NCI-H2029 (cell line): ENCODE results near the gene PFDN2.
"Not testable (repeated sequence)": the region's sequence is repeated elsewhere in the genome, so short reads cannot be mapped to it uniquely, and the experiment has no call there.

Source experiments
- DNase-seq: peaks from one replicate; lab custom pipeline; 2025; lab: John Stamatoyannopoulos, UW

Gene PFDN2

DNA sequence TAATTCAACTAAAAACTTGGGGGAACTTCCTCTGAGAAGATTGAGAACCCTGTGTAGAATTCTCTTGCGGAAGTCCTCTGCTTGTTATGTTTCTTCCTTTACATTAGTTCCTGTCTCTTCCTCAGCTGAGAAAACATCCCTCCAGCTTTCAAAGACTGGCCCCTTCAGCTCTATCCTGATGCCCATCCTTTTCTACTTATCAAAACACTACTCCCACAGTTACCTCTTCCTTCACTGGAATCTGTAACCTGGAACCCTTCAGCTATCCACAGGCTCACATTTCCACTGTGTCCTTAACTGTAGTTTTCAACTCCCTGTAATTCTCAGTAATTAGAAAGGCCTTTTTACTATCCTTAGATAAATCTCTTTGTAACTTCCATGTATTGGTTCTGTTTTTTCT lies 20.6 kb upstream of the PFDN2 start:
- no peak for DNase-seq

- no peak for DNase-seq
Observed at GRCh38 chr1:161137881-161138280, 20.0 kb upstream of the PFDN2 start.

DNA sequence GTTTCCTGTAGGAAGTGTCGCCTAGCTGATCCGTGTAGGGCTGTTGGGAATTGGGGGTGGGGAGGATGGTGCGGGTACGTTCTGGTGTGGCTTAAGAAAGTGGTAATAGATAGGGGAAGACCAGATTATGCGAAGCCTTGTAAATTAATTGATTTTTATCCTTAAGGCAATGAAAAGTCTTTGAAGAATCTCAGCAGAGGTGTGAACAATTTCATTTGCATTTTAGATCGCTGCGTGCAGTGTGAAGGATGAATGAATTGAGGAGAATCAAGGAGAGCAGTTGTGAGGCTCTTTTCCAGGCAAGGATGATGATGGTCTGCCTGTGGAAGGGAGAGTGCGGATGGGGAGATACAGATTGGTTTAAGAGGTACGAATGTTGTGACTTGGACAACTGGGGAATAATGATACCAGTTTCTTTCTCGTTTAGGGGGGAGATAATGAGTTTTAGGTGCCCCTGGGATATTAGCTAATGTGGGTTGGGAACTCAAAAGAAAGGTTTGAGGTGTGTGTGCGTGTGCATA lies 15.4 kb upstream of the PFDN2 start:
- no peak for DNase-seq

GRCh38 chr1:161132410-161133219 lies 14.8 kb upstream of the PFDN2 start, which contains the start of gene DEDD:
Gene DEDD (minus strand): TSS chr1:161132667. CDS start chr1:161124462, 8,205 bp downstream.
- DNase-seq: peak; percentile 96

DNA sequence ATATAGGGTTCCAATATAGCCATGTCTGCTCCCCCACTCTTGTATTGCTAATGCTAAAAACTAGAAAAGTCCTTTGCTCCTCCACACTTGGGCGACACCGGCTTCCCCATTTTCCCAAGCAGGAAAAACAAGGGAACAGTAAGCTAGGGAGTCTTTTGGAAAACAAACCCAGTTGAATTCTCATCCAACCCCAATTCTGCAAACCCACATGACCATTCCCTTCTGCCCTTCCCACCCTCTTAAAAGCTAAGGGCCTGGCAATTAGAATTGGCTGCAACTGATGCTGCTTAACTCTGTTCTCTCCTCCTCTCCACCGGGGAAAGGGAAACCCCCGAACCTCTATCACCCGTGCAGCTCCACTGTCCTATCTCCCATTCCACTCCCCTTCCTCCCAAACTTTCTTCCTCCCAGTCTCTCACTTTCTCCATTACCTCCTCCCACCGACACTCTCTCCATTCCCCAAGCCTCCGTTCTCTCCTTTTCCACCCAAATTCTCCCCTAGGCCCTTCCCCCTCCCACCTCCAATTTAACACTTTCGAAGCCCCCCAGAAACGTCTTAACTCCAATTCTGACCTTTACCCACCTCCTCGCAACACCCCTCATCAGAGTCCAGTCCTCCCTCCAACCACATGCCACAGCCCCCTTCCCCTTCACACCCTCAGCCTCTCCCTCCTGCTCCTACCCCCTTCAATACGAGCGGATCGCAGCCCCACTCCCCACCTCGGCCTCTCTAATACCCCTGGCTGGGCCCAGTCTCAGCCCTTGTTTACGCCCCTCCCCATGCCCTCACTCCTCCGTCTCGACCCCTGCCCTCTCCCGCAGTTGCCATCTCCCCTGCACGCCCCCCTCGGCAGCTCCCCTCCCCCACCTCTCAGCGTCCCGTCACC lies 13.9 kb upstream of the PFDN2 start:
- DNase-seq: no peak

GRCh38 chr1:161130266-161130665 lies 12.4 kb upstream of the PFDN2 start:
- DNase-seq: no peak

DNA sequence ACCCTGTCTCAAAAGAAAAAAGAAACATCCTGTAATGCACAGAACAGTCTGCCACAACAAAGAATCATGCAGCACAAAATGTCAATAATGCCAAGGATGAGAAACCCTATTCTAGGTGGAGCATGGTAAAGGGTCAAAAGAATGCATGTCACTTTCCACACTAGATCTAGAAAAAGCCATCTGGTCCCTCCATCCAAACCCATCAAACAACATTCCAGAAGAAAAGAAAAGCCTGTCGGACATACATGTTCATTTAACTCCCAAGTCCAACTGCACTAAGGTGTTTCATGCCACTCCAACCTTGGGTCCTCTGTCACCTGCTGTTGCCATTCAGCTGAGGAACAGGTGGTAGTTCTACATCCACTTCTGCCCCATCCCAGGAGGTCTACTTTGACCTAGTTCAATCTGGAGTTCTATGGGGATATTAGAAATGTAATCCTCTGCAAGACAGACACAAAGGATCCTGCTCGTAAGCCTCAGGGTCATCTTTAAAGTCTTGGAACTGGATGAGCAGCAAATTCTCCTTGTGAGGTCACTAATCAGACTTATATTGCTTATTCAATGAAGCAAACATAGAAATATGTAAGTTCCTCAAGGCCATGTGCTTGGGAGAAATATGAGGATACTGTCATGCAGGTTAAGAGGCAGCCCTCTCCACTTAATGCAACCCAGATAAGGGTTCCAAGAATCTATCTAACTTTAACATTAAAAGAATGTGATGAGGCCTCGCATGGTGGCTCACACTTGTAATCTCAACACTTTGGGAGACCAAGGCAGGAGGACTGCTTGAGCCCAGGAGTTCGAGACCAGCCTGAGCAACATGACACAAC lies 11.0 kb upstream of the PFDN2 start:
- no peak for DNase-seq

DNA sequence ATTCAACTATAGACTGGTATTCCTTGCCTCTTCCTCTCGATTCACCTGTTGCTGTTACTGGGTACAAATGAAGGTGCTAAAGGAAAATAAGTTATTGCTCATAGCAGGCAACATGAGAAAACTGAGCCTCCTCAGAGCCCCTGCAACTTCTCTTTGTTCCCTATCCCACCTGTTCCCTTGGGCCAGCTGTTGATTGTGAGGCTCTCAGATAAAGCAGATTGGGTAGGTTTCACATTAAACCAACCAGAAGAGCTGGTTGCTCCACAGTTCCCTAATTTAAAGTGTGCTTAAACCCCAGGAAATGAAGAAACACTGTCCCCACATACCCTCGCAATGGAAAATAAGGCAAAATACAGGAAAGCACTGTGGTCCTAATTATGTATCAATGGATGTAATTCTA lies 9.8 kb upstream of the PFDN2 start:
- DNase-seq: no peak

DNA sequence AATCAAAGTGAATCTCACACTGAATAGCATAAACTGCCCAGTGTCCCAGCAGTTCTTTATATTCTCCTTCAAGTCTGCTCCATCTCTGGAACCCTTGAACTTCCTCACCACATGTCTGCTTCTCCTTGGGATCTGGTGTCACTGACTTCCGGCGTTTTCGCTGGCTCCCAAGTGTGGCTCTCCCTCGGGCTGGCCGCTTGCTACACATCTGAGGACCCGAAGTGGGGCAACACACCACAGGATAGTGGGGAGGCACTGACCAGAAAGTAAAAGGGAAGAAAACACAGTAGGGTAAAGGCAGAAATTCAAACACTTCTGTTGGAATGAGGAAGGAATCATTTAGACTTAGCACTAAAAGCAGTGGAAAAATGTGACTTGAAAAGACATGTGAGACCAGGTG lies 5.1 kb upstream of the PFDN2 start:
- no peak for DNase-seq

- no peak for DNase-seq
Observed at GRCh38 chr1:161121834-161122233, 4.0 kb upstream of the PFDN2 start.

DNA sequence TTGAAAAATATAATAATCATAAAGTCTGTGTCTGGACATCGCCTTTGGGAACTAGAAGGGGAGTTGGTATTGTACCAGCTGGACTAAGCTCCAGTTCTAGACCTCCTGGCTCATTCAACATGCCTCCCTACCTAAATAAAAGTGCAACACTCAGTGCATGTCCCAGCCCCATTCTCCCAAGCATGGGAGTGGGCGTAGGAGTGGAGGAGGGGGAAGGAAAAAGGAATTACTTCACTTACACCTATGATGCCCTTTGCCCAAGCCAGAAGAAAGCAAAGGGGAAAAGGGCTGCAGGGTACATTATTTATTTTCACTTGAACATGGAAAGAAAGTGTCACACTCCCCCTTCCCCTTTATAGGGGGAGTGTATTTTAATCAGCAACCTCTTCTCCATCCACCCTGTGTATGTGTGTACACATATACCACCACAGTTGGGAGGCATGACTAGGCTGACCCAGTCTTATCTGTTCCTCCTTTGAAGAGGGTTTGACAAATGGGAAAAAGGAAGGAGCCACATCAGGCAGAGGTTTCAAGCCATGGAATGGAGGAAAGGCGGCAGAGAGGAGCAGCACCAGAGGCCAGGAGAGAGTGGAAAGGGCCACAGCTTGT lies 3.3 kb upstream of the PFDN2 start:
- DNase-seq: no peak

GRCh38 chr1:161119092-161119903 lies 1.5 kb upstream of the PFDN2 start:
- DNase-seq: no peak

GRCh38 chr1:161115961-161116360 lies 1.9 kb downstream of the PFDN2 start:
- not testable (repeated sequence) for DNase-seq

GRCh38 chr1:161115132-161115711 lies 2.6 kb downstream of the PFDN2 start:
- no peak for DNase-seq

DNA sequence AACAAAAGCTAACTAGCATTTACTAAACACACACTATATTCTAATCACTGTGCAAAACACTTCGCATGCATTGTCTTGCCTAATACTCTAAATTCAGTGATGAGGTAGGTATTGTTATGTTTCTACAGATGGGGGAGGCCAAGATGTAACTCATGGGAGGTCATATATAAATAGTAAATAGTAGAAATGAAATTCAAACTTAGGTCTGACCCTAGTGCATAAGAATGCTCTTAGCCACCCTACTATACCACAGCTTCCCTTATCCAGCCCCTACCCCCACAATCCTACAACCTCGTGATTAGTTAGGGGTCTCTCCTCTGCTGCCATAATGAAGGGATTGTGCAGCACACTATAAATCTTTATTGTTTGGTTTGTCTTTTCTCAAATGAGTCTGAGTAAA lies 3.3 kb downstream of the PFDN2 start:
- DNase-seq: no peak

GRCh38 chr1:161113915-161114314 lies 3.9 kb downstream of the PFDN2 start:
- DNase-seq: no peak

DNA sequence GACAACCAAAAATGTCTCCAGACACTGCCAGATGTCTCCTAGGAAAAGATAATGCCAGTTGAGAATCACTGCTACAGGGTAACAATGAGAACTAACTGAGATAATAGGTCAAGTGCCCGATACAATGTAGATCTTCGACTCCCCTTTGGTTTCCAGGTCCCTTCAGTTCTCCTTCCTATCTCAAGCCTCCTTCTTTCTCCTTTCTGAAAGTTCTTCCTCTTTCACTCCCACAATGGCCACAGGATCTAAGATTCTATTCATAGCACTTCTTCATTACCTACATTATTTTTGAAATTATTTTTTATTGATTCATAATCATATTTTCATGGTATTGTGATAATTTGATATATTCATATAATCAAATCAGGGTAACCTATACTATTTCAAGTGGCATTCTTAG lies 6.3 kb downstream of the PFDN2 start:
- no peak for DNase-seq

DNA sequence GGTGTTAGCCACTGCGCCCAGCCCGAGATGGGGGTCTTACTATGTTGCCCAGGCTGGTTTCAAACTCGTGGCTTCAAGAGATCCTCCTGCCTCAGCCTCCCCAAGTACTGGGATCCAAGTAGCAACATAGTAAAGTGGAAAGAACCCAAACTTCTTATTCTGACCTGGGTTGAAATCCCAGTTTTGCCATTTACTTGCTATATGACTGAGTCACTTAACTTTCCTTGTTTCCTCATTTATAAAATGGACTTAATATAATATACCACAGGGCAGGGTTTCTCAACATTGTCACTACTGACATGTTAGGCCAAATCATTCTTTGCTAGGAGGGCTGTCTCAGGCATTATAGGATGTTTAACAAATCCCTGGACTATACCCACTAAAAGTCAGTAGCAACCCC lies 6.7 kb downstream of the PFDN2 start:
- DNase-seq: no peak

DNA sequence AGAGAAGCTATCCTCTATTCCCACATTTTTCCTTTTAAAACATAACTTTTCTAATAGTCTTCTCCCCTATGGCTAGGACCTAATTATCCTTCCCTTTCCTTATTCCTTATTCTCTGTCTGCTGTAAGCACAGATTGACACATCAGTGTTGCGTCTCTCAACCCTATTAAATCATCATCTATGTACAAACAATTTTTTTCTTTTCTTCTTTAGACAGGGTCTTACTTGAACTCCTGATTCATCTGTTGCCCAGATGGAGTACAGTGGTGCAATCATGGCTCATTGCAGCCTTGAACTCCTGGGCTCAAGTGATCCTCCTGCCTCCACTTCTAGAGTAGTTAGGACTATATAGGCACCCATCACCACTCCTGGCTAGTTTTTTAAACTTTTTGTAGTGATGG lies 11.4 kb downstream of the PFDN2 start:
- no peak for DNase-seq

- DNase-seq: no peak
Observed at GRCh38 chr1:161100556-161100955, 17.3 kb downstream of the PFDN2 start.
